GM18867 (cell line): ENCODE measurements around the gene NEUROG2.
"Not testable (repeated sequence)": the region's sequence is repeated elsewhere in the genome, so short reads cannot be mapped to it uniquely, and the experiment has no call there.

Source experiments
- ATAC-seq: cut with Tn5 transposase; IDR thresholded peaks from one replicate; pipeline ENCODE4 v1.9.1; 2021; ENCODE audit warnings: mild to moderate bottlenecking, moderate library complexity; ENCODE audit not compliant: unreplicated experiment

NEUROG2 gene

DNA sequence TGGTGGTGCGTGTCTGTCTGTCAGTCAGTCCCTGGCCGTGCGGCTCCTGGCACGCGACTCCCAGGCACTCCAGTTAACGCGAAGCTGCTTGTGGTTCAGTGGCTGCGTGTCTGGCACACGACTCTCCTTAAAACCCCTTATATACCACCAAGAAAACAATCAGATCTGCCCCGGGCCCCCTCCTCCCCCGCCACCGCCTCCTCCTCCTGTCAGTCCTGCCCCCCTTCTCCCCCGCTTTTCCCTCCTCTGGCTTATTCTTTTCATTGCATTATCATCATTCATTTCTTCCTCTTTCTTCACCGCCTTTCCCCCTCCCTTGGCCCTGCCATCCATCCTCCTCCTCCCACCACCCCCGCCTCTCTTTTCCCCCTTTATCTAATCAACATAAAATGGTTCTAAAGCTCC, at the start of gene NEUROG2:
TSS of gene NEUROG2 (minus strand) at position 115 of the 405 bp plus-strand sequence. CDS start 705 bp downstream, outside the sequence.
- no peak for ATAC-seq

DNA sequence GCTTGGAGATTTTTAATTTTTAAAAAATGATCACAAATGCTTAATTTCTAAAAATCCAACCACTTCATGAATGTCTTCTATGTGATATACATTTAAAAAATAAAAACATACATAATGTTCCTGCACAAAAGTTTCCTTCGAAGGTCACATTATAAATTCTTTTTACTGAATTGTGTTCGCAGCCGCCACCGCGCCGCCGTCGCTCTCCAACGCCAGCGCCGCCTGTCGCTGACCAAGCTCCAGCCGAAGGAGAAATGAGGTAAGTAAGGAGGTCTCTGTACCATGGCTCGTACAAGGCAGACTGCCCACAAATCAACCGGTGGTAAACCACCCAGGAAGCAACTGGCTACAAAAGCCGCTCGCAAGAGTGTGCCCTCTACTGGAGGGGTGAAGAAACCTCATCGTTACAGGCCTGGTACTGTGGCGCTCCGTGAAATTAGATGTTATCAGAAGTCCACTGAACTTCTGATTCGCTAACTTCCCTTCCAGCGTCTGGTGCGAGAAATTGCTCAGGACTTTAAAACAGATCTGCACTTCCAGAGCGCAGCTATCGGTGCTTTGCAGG, 48.8 kb upstream of the NEUROG2 start:
- ATAC-seq = no peak

- ATAC-seq = no peak
These were observed 47.6 kb upstream of the NEUROG2 start for GRCh38 chr4:112563431-112564200.

DNA sequence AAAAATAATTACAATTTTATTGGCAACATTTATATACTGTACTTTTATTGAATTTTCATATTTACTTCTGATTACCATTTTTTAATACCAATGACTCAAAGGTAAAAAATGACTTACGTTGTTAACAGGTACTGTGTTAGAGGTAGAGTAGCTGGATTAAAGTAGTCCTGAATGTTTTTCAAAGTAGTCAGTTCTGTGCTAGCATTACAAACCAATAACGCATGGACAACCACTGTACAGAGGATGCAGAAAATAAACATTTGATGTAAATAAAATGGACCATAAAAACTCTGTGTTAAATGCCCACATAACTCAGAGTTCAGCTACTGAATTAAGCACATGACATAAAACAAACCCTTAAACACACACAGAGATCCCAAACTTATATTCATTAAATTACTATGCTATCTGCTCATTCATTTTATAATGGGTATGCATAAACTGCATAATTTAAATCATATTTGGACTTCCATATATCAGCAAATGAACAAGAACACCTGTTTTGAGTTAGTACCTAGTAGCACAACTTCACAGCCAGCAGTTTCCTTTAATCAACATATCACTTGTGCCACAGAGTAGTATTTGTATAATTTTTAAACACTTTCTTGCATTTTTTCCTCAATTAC, 46.4 kb upstream of the NEUROG2 start:
- no peak for ATAC-seq

DNA sequence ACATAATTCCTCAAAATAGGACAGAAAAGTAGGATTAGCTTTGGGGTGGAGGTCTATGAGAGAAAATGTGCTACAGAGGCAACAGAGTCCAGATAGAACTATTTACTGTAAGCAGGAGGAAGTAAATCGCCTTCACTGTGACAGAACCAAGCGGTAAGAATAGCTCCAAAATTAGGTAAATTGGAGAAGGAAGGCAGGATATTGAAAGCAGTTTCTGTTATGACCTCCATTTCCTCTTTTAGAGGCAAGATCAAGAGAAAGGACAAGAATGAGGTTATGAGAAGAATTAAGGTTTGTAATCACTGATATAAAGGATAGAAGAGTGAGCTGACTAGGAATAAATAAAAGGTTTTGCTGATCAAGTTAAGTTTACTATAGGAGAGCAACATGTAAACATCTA, 44.1 kb upstream of the NEUROG2 start:
- ATAC-seq = no peak

GRCh38 chr4:112559053-112559452, 43.1 kb upstream of the NEUROG2 start:
- no peak for ATAC-seq

DNA sequence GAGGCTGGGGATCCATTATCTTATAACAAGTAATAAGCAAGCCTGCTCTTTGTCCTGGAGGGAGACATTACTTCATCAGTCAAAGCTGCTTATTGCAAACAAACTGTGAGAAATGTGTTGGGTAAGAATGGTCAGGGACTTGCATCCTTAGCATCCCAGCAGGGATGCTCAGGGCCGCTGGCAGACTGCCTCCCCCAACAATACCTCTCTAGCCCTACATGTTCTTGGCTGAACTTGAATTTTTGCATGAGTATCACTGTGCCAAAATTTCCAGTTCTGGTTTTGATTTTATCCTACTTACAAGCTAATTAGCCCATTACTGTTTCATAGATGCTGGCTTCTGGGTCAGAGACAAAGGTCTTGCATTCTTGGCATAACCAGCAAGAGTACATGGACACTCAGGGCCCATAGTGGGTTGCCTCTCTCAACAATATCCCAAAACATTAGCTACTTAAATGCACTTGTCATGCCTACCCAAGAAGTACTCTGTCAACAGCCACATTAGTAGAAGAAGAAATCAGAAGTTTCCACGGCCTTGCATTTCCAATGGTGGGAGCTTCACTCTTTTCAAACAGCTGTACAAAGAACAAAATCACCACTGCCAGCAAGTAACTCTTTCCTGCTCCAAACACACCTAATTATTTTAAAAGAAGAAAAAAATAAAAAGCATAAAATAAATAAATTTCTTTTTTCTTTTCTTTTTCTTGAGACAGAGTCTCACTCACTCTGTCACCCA, 41.9 kb upstream of the NEUROG2 start:
- no peak for ATAC-seq

DNA sequence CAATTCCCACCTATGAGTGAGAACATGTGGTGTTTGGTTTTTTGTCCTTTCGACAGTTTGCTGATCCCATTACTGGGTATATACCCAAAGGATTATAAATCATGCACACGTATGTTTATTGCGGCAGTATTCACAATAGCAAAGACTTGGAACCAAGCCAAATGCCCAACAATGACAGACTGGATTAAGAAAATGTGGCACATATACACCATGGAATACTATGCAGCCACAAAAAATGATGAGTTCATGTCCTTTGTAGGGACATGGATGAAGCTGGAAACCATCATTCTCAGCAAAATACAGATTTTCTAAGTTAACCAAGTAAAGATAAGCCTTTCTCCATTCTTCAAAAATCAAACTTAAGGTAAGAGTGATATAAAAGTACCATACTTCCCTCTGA, 38.3 kb upstream of the NEUROG2 start:
- not testable (repeated sequence) for ATAC-seq

- ATAC-seq = no peak
These were observed 36.7 kb upstream of the NEUROG2 start for GRCh38 chr4:112552668-112553067.

DNA sequence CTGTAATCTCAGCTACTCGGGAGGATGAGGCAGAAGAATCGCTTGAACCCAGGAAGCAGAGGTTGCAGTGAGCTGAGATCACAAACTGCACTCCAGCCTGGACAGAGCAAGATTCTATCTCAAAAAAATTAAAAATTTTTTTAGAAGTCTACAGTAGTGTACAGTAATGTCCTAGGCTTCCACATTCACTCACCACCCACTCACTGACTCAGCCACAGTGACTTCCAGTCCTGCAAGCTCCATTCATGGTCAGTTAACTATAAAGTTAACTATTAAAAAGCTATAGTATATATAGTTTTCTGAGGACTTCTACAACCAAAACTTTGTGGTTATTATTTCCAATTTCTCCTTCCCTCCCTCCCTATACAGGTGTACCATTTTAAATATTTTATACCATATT, 34.7 kb upstream of the NEUROG2 start:
- no peak for ATAC-seq

DNA sequence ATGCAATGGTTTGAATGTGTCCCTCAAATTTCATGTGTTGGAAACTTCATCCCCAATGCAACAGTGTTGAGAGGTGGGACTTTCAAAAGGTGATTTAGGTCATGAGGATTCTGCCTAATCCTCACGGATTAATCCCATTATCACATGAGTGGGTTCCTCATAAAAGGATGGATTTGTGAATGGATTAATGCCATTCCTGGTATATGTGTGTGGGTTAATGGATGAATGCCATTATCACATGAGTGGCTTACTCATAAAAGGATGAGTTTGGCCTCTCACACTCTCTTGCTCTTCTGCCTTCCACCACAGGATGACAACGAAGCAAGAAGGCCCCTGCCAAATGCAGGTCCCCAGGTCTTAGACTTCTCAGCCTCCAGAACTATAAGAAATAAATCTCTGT, 30.5 kb upstream of the NEUROG2 start:
- ATAC-seq = no peak

DNA sequence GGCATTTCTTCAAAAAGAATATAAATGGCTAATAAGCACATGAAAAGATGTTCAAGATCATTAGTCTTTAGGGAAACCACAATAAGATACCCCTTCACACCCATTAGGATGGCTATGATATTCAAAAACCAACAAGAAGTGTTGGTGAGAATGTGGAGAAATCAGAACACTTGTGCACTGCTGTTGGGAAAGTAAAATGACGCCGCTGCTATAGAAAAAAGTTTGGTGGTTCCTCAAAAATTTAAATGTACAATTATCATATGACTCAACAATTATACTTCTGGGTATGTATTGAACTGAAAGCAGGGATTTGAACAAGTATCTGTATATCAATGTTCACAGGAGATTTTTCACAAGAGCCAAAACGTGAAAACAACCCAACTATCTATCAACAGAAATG, 29.4 kb upstream of the NEUROG2 start:
- ATAC-seq = no peak

GRCh38 chr4:112540695-112541094, 24.7 kb upstream of the NEUROG2 start:
- no peak for ATAC-seq

DNA sequence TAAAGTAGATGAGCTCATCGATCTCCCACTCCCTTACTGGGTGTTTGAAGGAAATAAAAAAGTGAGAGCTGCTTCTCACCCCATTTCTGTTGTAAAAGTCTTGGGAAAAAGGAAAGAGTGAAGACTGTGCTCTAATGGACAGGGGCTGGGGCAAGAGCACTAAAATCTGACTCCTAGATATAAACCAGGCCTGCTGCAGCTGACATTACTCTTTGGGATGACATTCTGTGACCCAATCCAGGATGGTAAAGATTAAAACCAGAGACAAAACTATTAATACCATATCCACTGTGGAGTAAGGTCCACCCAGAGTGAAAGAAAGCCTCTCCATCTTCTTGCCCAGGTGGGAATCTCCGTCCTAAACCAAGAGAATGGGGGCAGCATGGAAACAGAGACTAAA, 20.1 kb upstream of the NEUROG2 start:
- no peak for ATAC-seq

DNA sequence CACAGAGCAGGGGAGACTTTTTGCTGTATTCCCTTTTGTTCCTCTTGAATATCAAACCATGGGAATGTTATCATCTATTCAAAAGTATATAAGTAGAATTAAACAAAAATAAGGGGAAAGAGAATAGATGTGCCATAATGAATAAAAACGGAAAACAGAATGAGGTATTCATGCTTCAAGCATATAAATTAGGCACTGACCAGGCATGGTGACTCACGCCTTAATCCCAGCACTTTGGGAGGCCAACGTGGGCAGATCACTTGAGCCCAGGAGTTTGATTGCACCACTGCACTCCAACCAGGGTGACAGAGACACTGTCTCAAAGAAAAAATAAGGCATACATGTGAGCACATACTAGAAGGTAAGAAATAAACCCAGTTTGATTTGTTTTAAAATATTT, 16.3 kb upstream of the NEUROG2 start:
- ATAC-seq = no peak

DNA sequence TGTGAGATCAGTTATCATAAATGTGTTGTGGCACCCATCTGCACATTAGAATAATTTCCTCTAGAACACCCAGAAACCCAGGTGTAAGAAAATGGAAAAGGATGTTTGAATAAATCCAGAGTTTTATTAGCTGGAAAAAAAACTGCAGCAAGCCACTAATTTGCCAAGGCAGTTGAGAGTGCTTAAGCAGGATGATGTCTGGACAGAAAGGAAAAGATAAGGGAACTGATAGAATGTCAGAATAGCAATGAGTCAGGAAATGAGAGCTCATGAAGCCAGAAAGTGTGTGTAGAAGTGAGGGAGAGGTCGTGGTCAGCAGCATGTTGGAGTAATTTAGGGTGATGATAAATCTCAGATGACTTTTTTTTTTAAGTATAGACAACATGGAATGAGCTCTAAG, 15.2 kb upstream of the NEUROG2 start:
- ATAC-seq = no peak

- ATAC-seq = no peak
These were observed 10.1 kb upstream of the NEUROG2 start for GRCh38 chr4:112526061-112526460.

- peak; percentile 91 for ATAC-seq
These were observed 8.0 kb upstream of the NEUROG2 start for GRCh38 chr4:112523764-112524505.

- ATAC-seq = peak; percentile 34
These were observed 7.2 kb upstream of the NEUROG2 start for GRCh38 chr4:112523008-112523721.

GRCh38 chr4:112522431-112522830, 6.5 kb upstream of the NEUROG2 start:
- not testable (repeated sequence) for ATAC-seq
